A673 (cell line): ENCODE measurements around the gene CA5A.

Source experiments
- EZH2 ChIP-seq: fragments of 200-600 bp; sonication (generic); IDR thresholded peaks from 2 replicates; pipeline ENCODE4 v1.6.1; 2017; ENCODE audit warnings: borderline replicate concordance, low read depth, mild to moderate bottlenecking, mixed read lengths, antibody characterized with exemption, low read length; ENCODE audit not compliant: poor library complexity, severe bottlenecking
- TF ChIP-seq, protein P1 (sequence below): fragments of 300-800, 200-600 bp; sonication (generic); conservative IDR thresholded peaks from 2 replicates; pipeline ENCODE4 v1.5.1; 2017; ENCODE audit warnings: low read depth, mild to moderate bottlenecking, antibody characterized with exemption, low read length, moderate library complexity, mixed read lengths

DNA sequence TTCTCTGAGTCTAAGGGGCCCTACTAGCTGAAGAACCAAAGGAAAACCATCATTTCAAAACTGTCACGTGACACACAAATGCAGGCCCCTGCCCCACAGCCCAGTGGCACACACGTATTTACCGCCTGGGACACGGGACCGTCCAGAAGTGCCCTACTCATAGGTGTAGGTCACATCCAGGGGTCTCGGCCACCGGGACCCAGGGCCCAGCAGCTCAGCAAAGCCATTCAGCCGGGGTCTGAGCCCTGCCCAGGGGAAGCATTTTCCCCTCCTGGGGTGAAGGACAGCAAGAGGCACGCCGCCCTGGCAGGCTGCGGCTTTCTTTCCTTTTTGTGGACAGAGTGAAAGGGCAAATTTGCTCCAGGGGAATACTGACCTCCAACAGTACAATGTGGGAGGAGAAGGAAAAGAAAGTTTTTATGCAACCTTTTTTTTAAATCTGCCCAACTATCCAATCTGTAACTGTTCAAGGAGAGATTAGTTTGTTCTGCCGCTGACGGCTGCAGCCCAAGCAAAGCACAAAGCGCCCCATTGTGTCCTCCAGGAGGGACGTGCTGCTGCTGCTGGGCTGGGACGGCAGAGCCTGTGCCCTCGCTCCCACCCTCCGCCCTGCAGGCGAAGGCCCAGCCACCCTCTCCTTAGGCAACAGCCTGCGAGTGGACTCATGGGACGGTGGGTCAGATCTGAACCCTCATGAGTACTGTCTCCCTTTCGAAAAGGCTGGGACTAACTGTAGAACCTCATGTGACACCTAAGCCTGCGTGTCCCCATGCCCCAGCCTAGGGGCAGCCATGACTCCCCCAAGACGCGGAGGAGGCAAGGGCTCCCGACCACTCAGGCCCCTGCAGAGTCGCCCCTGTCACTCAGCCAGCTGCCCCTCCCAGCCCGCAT, 88.3 kb downstream of the CA5A start:
- TF ChIP-seq, protein P1, sequence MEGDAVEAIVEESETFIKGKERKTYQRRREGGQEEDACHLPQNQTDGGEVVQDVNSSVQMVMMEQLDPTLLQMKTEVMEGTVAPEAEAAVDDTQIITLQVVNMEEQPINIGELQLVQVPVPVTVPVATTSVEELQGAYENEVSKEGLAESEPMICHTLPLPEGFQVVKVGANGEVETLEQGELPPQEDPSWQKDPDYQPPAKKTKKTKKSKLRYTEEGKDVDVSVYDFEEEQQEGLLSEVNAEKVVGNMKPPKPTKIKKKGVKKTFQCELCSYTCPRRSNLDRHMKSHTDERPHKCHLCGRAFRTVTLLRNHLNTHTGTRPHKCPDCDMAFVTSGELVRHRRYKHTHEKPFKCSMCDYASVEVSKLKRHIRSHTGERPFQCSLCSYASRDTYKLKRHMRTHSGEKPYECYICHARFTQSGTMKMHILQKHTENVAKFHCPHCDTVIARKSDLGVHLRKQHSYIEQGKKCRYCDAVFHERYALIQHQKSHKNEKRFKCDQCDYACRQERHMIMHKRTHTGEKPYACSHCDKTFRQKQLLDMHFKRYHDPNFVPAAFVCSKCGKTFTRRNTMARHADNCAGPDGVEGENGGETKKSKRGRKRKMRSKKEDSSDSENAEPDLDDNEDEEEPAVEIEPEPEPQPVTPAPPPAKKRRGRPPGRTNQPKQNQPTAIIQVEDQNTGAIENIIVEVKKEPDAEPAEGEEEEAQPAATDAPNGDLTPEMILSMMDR, result no peak
- no peak for TF ChIP-seq EZH2
